ENCODE results near the gene HES1. TPM values are rescaled to one million over a fixed set of nuclear protein-coding genes. Genes with fewer than 3 reads are reported as not detected.
A peak's percentile ranks its signal among the peaks of the same experiment; 100 is the strongest.

The HES1 gene
- total RNA-seq, 2 experiments from 2014 or later: 0.40 to 0.50 TPM

DNA sequence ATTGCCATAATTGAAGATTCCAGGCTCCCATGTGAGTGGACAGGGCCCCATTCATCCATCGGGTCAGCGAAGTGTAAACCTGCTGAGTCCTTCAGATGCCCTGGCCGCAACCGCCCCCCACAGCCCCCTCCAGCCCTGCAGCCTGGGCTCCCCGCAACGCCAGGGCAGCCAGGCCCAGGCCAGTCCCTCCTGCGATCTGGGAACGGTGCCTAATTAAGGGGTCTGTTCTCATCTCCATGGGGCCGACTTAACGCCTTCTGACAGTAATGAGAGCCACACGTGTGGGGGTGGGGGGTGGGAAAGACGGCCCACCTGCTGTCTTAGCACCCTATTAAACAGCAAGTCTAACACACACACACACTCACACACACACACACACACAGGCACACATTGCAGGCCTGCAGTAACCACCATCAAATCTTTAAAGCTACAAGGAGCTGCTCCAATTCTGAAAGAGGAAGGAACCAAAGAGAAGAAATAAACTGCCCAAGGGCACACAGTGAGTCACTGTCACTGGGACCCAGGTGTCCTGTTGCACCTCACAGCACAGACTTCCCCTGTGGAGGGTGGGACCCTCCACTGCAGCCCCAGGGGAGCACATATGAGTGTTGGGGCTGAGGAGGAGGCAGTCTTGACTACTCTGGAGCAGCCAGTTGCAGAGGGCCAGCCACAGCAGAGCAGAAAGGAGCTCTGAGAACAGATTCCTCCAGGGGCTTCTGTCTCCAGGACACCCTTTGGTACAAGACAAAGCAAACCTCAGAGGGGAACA, 31.8 kb upstream of the HES1 start:
- Mint-ChIP-seq H3K4me1 (peaks cover 17% of the 10 kb centered on the region), H3K36me3 (ENCODE audit: low read depth) (no peaks in the 10 kb centered on the region), H3K27me3 (peaks cover 16% of the 10 kb centered on the region), H3K27ac (no peak overlapping the region), H3K4me3 (no peak overlapping the region), H3K9me3 (ENCODE audit: low read depth) (no peaks in the 10 kb centered on the region)
- POLR2A ChIA-PET: no interaction called here
- intact Hi-C loops (cut with DNase I, micrococcal nuclease): no loop called here
- ATAC-seq (no peak), DNase-seq (no peak)
- CTCF ChIA-PET: interaction anchor here (0.6 kb wide), 1 partner anchor 34 kb away, joined by 3 read pairs; no protein-coding TSS in a partner anchor

DNA sequence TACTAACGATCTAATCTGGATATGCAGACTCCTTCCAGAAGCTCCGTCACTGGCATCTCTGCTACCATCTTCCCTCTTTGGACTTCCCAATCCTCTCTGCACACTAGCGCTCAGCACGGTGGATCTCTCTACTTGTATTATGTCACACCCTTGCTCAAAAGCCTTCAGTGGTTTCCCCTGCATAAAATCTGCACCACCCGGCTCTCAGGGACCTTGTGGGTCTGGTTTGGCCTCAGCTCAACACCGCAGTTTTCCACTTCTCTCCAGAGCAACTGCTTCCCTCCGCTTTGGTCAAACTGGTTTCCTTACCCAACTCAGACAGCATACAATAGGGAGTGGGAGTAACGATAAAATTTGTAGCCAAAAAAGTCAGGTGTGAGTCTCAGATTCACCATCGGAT, 30.7 kb upstream of the HES1 start:
- POLR2A ChIA-PET: no interaction called here
- H3K4me1 Mint-ChIP-seq: peaks cover 17% of the 10 kb centered on the region
- CTCF ChIA-PET: no interaction called here

DNA sequence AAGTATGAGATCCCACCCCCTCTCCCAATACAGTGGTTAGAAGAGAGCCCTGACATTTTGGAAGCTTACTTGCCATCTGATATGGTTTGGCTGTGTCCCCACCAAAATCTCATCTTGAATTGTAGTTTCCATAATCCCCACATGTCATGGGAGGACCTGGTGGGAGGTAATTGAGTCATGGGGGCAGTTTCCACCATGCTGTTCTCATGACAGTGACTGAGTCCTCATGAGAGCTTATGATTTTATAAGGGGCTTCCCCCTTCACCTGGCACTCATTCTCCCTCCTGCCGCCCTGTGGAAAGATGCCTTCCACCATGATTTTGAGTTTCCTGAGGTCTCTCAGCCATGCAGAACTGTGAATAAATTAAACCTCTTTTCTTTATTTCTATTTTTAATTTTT, 28.8 kb upstream of the HES1 start:
- DNase-seq (peak; percentile 60), ATAC-seq (peak; percentile 79)
- no peaks in the 10 kb centered on the region for H3K9me3 Mint-ChIP-seq (ENCODE audit: low read depth)
- peaks cover 17% of the 10 kb centered on the region for H3K4me1 Mint-ChIP-seq
- H3K27me3 Mint-ChIP-seq: peaks cover 14% of the 10 kb centered on the region
- no peaks in the 10 kb centered on the region for H3K36me3 Mint-ChIP-seq (ENCODE audit: low read depth)
- CTCF ChIA-PET: interaction anchor here (0.6 kb wide), 3 partner anchors 47 to 363 kb away, joined by 3 read pairs; no protein-coding TSS in a partner anchor
- intact Hi-C loops (cut with DNase I, micrococcal nuclease): no loop called here
- H3K27ac Mint-ChIP-seq: no peak overlapping the region
- POLR2A ChIA-PET: no interaction called here
- H3K4me3 Mint-ChIP-seq: no peak overlapping the region

More for the DNA sequence above, 30.7 kb upstream of the HES1 start:
- no peak overlapping the region for H3K4me3 Mint-ChIP-seq
- peaks cover 16% of the 10 kb centered on the region for H3K27me3 Mint-ChIP-seq
- no peak overlapping the region for H3K27ac Mint-ChIP-seq
- no peaks in the 10 kb centered on the region for H3K9me3 Mint-ChIP-seq (ENCODE audit: low read depth)
- no peaks in the 10 kb centered on the region for H3K36me3 Mint-ChIP-seq (ENCODE audit: low read depth)
- intact Hi-C loops (cut with DNase I, micrococcal nuclease): no loop called here
- DNase-seq (no peak), ATAC-seq (no peak)

DNA sequence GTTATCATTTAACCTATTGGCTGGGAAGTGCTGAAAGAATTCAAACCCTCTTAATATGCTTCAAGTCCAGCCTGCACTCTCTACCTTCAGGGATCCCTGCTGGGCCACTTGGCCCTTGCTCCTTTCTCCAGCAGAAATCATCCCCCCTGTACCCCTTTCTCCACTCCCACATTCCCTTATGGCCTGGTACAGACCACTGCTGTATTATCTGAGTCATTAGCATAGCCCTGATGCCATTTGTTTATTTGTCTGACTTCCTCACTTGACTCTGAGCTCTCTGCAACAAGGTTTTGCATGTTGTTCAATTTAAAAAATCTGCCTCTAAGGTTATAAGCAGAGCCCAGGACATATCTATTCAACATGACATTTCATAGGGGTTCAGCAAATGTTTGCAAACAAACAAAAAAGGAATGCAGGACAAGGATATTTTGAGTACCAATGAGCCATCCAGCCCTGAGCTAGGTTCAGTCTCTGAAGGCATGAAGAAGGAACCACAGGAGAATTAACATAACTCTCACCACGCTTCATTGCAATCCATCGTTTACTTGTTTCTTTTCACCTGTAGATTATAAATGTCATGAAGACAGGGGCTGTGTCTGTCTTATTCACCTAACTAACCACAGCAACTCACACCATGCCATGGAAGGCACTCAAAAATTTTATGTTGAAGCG, 26.6 kb upstream of the HES1 start:
- Mint-ChIP-seq H3K9me3 (ENCODE audit: low read depth) (no peaks in the 10 kb centered on the region), H3K27me3 (peaks cover 9% of the 10 kb centered on the region), H3K27ac (no peak overlapping the region), H3K36me3 (ENCODE audit: low read depth) (no peaks in the 10 kb centered on the region), H3K4me3 (no peak overlapping the region), H3K4me1 (peaks cover 6% of the 10 kb centered on the region)
- ChIA-PET CTCF (interaction anchor here (0.5 to 0.9 kb wide), 3 partner anchors 97 to 206 kb away, joined by 3 to 5 read pairs (median 3); no protein-coding TSS in a partner anchor), POLR2A (interaction anchor here (0.6 kb wide), 1 partner anchor 206 kb away, joined by 6 read pairs; no protein-coding TSS in a partner anchor)
- no peak for DNase-seq
- intact Hi-C loops (cut with DNase I, micrococcal nuclease): no loop called here
- no peak for ATAC-seq

DNA sequence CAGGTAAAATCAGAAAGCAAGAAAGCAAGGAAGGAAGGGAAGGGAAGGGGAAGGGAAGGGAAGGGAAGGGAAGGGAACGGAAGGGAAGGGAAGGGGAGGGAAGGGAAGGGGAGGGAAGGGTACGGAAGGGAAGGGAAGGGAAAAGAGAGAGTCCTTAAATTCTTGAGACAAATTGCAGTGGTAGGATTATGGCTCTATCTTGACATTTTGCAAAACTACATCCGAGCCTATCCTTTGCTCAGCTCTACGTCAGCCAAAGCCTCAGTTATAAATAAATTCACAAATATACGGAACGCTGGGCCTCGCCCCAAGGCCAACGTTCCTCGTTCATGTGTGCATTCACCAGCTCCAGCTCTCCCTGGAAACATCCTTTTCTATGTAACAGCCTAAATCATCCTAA, 25.5 kb upstream of the HES1 start:
- no peak for DNase-seq
- ChIA-PET POLR2A (no interaction called here), CTCF (interaction anchor here (1.0 kb wide), 1 partner anchor 277 kb away, joined by 3 read pairs; no protein-coding TSS in a partner anchor)
- H3K4me1 Mint-ChIP-seq: peaks cover 6% of the 10 kb centered on the region
- H3K4me3 Mint-ChIP-seq: no peak overlapping the region
- no peaks in the 10 kb centered on the region for H3K36me3 Mint-ChIP-seq (ENCODE audit: low read depth)
- ATAC-seq: no peak
- H3K9me3 Mint-ChIP-seq (ENCODE audit: low read depth): no peaks in the 10 kb centered on the region
- no peak overlapping the region for H3K27ac Mint-ChIP-seq
- intact Hi-C loops (cut with DNase I, micrococcal nuclease): no loop called here
- H3K27me3 Mint-ChIP-seq: peaks cover 9% of the 10 kb centered on the region

DNA sequence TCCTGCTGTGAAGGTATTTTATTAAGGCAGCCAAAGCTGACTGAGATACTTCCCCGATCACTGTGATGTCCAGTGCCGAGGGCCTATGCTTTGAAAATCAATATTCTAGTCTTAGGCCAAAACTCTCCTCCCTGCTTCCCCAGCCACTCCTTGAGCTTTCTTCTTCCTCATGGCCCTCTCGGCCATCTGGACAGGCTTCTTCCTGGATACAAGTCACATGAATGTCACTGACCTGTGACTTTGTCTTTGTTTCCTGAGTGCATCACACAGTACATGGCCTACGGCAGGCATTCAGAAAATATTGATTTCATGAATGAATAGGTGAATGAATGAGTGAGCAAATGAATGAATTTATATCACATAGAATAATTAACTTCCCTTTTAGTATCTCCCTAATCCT, 24.6 kb upstream of the HES1 start:
- ATAC-seq (no peak), DNase-seq (no peak)
- H3K36me3 Mint-ChIP-seq (ENCODE audit: low read depth): no peaks in the 10 kb centered on the region
- no peak overlapping the region for H3K4me3 Mint-ChIP-seq
- H3K27me3 Mint-ChIP-seq: peaks cover 5% of the 10 kb centered on the region
- no peak overlapping the region for H3K27ac Mint-ChIP-seq
- intact Hi-C loops (cut with DNase I, micrococcal nuclease): no loop called here
- no peaks in the 10 kb centered on the region for H3K9me3 Mint-ChIP-seq (ENCODE audit: low read depth)
- POLR2A ChIA-PET: no interaction called here
- CTCF ChIA-PET: no interaction called here
- peaks cover 6% of the 10 kb centered on the region for H3K4me1 Mint-ChIP-seq

DNA sequence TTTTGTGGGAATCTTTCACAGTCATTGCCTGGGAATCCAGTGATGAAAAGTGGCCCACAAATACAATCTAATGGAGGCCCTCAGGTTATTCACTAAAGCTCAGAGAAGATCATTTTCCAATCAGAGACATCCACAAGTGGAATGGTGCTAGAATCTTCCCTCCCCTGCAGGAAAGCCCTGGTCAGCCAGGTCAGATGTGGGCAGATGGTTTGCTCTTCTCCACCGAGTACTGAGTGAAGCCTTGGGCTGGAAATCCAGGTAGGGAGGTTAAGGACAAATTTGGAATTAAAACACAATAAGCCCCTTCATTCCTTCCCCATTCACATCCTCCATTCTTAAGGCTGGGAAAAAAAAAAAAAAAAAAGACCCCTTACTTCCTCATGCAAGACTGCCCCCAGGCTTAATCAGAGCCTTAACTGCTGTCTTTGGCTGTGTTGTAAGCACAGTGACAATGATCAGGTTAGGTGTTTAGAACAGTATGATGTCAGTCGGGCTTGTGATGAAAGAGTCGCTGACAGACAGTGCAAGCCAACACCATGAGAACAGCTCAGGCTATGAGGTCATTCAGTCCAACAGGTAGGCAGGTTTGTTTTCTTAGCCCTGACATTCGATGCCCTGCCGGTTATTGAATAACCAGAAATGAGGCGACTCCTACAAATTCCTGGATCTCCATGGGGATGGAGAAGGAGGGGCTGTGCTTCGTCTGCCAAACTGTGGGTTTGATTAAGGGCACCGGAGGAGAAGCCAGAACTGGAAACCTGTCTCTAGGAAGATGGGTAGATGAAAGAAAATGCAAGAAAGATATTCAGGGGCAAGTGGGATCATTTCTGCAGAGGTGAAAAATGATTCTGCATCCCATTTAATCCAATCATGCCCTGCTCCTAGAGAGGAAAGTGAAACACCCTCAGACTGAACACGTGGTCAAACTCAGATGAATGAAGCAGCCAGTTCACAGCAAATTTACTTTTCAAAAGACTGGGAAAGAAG, 23.5 kb upstream of the HES1 start:
- H3K27ac Mint-ChIP-seq: no peak overlapping the region
- peaks cover 5% of the 10 kb centered on the region for H3K27me3 Mint-ChIP-seq
- ATAC-seq (no peak), DNase-seq (no peak)
- no peaks in the 10 kb centered on the region for H3K4me1 Mint-ChIP-seq
- no peaks in the 10 kb centered on the region for H3K36me3 Mint-ChIP-seq (ENCODE audit: low read depth)
- intact Hi-C loops (cut with DNase I, micrococcal nuclease): no loop called here
- H3K9me3 Mint-ChIP-seq (ENCODE audit: low read depth): no peaks in the 10 kb centered on the region
- CTCF ChIA-PET: no interaction called here
- POLR2A ChIA-PET: no interaction called here
- H3K4me3 Mint-ChIP-seq: no peak overlapping the region

DNA sequence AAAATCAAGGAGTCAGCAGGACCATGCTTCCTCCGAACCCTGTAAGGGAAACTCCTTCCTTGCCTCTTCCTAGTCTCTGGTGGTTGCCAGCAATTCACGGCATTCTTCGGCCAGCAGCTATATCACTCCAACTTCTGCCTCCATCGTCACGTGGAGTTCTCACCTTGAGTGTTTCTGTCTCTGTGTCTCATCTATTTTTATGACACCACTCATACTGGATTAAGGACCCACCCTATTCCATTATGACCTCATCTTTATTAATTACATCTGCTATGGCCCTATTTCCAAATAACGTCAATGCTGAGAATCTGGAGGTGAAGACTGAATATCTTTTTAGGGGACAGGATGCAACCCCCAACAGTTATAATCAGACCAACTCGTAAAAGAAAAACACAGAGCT, 21.8 kb upstream of the HES1 start:
- H3K9me3 Mint-ChIP-seq (ENCODE audit: low read depth): no peaks in the 10 kb centered on the region
- ATAC-seq (no peak), DNase-seq (no peak)
- no peak overlapping the region for H3K4me3 Mint-ChIP-seq
- no peaks in the 10 kb centered on the region for H3K4me1 Mint-ChIP-seq
- no peaks in the 10 kb centered on the region for H3K36me3 Mint-ChIP-seq (ENCODE audit: low read depth)
- ChIA-PET POLR2A (no interaction called here), CTCF (no interaction called here)
- no peak overlapping the region for H3K27ac Mint-ChIP-seq
- peaks cover 5% of the 10 kb centered on the region for H3K27me3 Mint-ChIP-seq
- intact Hi-C loops (cut with DNase I, micrococcal nuclease): no loop called here

DNA sequence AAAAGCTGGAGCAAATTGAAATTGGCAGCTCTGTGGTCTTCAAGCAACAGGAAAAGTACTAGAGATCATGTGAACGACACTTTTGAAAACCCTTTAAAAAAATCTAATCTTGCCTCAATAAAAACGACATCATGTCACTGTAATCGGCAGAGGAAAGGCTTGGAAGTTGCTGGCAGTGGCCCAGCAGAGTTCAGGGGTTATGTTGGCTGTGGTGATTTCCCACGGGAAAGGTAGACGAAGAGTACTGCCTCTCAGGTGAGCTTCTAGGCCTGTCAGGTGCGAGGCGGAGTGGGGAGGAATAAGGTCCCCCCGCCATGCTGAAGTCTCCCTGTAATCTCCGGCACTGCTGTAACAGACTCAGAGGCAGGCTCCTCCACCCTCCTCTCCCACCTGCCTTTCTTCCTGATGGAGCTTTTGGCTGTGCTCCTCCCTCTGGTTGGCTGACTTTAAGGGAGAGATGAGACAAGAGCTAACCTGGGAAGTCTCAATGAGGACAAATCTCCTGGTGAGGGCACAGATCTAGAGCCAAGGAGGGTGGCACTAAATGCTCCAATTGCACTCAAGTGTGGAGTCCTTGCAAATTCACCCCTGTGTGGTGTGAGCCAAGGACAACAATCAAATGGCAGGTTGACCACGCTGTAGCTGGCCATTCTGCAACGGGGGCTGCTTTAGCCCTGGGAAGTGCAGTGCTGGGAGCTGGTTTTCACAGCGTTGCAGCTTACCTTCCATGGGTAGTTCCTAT, 18.7 kb upstream of the HES1 start:
- CTCF ChIA-PET: interaction anchor here (0.6 kb wide), 1 partner anchor 16 kb away, joined by 3 read pairs; no protein-coding TSS in a partner anchor
- H3K27ac Mint-ChIP-seq: no peak overlapping the region
- no peaks in the 10 kb centered on the region for H3K4me1 Mint-ChIP-seq
- intact Hi-C loops (cut with DNase I, micrococcal nuclease): no loop called here
- H3K9me3 Mint-ChIP-seq (ENCODE audit: low read depth): no peaks in the 10 kb centered on the region
- no peak overlapping the region for H3K4me3 Mint-ChIP-seq
- no peak for DNase-seq
- POLR2A ChIA-PET: no interaction called here
- no peak for ATAC-seq
- H3K27me3 Mint-ChIP-seq: peaks cover 5% of the 10 kb centered on the region
- H3K36me3 Mint-ChIP-seq (ENCODE audit: low read depth): no peaks in the 10 kb centered on the region

DNA sequence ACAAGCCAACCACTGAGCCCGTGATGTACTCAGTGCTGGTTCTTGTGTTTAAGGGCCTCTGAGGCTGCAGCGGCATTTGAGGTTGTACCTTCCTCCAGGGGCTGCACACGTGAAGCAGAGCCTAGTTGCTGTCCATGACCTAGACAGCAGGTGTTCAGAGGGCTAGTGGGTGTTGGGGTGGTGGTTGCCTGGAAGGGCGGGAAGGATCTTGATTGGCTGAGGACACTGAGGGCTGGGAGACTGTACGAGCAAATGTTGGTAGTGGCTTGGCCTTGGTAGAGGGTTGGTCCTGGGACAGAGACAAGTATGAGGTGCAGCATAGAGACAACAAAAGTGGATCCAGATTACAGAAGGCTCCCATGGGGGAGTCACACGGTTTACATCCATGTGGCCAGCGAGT, 17.0 kb upstream of the HES1 start:
- Mint-ChIP-seq H3K27me3 (peaks cover 7% of the 10 kb centered on the region), H3K36me3 (ENCODE audit: low read depth) (no peaks in the 10 kb centered on the region), H3K27ac (no peak overlapping the region)

More for the DNA sequence above, 17.0 kb upstream of the HES1 start:
- ChIA-PET CTCF (no interaction called here), POLR2A (no interaction called here)
- Mint-ChIP-seq H3K9me3 (ENCODE audit: low read depth) (no peaks in the 10 kb centered on the region), H3K4me3 (no peak overlapping the region), H3K4me1 (no peaks in the 10 kb centered on the region)
- no peak for ATAC-seq
- DNase-seq: no peak
- intact Hi-C loops (cut with DNase I, micrococcal nuclease): no loop called here
